SHP77 treated with DMSO at 0.1 percent for 48 hours (cell line): Measurements from ENCODE around the gene DISP3.

Source experiments
- DNase-seq: peaks from one replicate; lab custom pipeline; 2025; lab: John Stamatoyannopoulos, UW

The DISP3 gene

GRCh38 chr1:11529330-11529729 is 50.4 kb downstream of the DISP3 start:
- no peak for DNase-seq

GRCh38 chr1:11529763-11530730 is 51.1 kb downstream of the DISP3 start:
- DNase-seq = no peak

- DNase-seq = no peak
Measured at GRCh38 chr1:11530731-11531311, 51.9 kb downstream of the DISP3 start.

GRCh38 chr1:11531314-11531870 is 52.4 kb downstream of the DISP3 start:
- DNase-seq = no peak

GRCh38 chr1:11531943-11532342 is 53.0 kb downstream of the DISP3 start:
- no peak for DNase-seq

GRCh38 chr1:11533790-11534787 is 55.1 kb downstream of the DISP3 start:
- DNase-seq = no peak

- DNase-seq = no peak
Measured at GRCh38 chr1:11534846-11535245, 55.9 kb downstream of the DISP3 start.

- no peak for DNase-seq
Measured at GRCh38 chr1:11535316-11535715, 56.4 kb downstream of the DISP3 start.

GRCh38 chr1:11535761-11536572 is 57.0 kb downstream of the DISP3 start:
- no peak for DNase-seq

GRCh38 chr1:11536573-11537379 is 57.8 kb downstream of the DISP3 start:
- no peak for DNase-seq

- no peak for DNase-seq
Measured at GRCh38 chr1:11537380-11537764, 58.4 kb downstream of the DISP3 start.

GRCh38 chr1:11537854-11538591 is 59.1 kb downstream of the DISP3 start:
- DNase-seq = no peak

GRCh38 chr1:11538886-11539285 is 59.9 kb downstream of the DISP3 start:
- no peak for DNase-seq

- no peak for DNase-seq
Measured at GRCh38 chr1:11539850-11540772, 61.2 kb downstream of the DISP3 start.

- no peak for DNase-seq
Measured at GRCh38 chr1:11540773-11541160, 61.8 kb downstream of the DISP3 start.

- no peak for DNase-seq
Measured at GRCh38 chr1:11541236-11541635, 62.3 kb downstream of the DISP3 start.

- no peak for DNase-seq
Measured at GRCh38 chr1:11541956-11542355, 63.0 kb downstream of the DISP3 start.

- DNase-seq = no peak
Measured at GRCh38 chr1:11543392-11543791, 64.4 kb downstream of the DISP3 start.
